SU-DHL-6 (cell line): ENCODE results near the gene TBC1D3E.
"Not testable (repeated sequence)": the region's sequence is repeated elsewhere in the genome, so short reads cannot be mapped to it uniquely, and the experiment has no call there.

Source experiments
- H2AFZ ChIP-seq: fragments of 200-600 bp; sonication (generic); 2 replicates; pipeline ENCODE4 v1.6.1; 2014; ENCODE audit warnings: low read depth, mild to moderate bottlenecking, moderate library complexity, mixed read lengths, antibody characterized with exemption, low read length; ENCODE audit not compliant: severe bottlenecking
- H3F3A ChIP-seq: fragments of 200-600 bp; shearing (Covaris generic); 2 replicates; pipeline ENCODE4 v1.6.0; 2016; ENCODE audit warnings: antibody characterized with exemption, mild to moderate bottlenecking; ENCODE audit not compliant: insufficient read depth
- H3K27ac ChIP-seq: fragments of 200-600 bp; sonication (generic); 2 replicates; pipeline ENCODE4 v1.5.1; 2016; ENCODE audit warnings: low read depth, mild to moderate bottlenecking, low read length, moderate library complexity, mixed read lengths
- H3K27me3 ChIP-seq: fragments of 200-600 bp; sonication (generic), shearing (Covaris generic); 2 replicates; pipeline ENCODE4 v1.6.0; 2014; ENCODE audit warnings: mild to moderate bottlenecking, low read length
- H3K36me3 ChIP-seq: fragments of 200-600 bp; sonication (generic); 2 replicates; pipeline ENCODE4 v1.6.1; 2014; ENCODE audit warnings: mild to moderate bottlenecking, low read length, mixed read lengths
- H3K4me2 ChIP-seq: fragments of 300-600, 200-600 bp; shearing (Covaris generic), sonication (generic); 2 replicates; pipeline ENCODE4 v1.6.0; 2014; ENCODE audit warnings: low read length, low read depth, mild to moderate bottlenecking; ENCODE audit not compliant: poor library complexity, severe bottlenecking
- H3K4me3 ChIP-seq: fragments of 200-600 bp; sonication (generic); 2 replicates; pipeline ENCODE4 v1.5.1; 2014; ENCODE audit warnings: antibody characterized with exemption, low read length, mild to moderate bottlenecking, mixed read lengths; ENCODE audit not compliant: insufficient read depth, poor library complexity, severe bottlenecking
- H3K79me2 ChIP-seq: fragments of 200-600 bp; sonication (generic); 2 replicates; pipeline ENCODE4 v1.6.1; 2014; ENCODE audit warnings: mild to moderate bottlenecking, low read length, moderate library complexity; ENCODE audit not compliant: insufficient read depth
- H3K9ac ChIP-seq: fragments of 200-600 bp; sonication (generic); 2 replicates; pipeline ENCODE4 v1.7.0; 2014; ENCODE audit warnings: mild to moderate bottlenecking, low read length
- H3K9me2 ChIP-seq: fragments of 200-600 bp; sonication (generic); replicated peaks from 2 replicates; pipeline ENCODE4 v1.6.1; 2014; ENCODE audit warnings: low read length; ENCODE audit not compliant: insufficient read depth
- H3K9me3 ChIP-seq: fragments of 200-600 bp; sonication (generic); 2 replicates; pipeline ENCODE4 v1.6.1; 2014; ENCODE audit warnings: low read length, mixed read lengths; ENCODE audit not compliant: insufficient read depth
- H4K20me1 ChIP-seq: fragments of 200-600 bp; sonication (generic); 2 replicates; pipeline ENCODE4 v1.6.1; 2014; ENCODE audit warnings: low read depth, mild to moderate bottlenecking, antibody characterized with exemption, low read length, moderate library complexity, mixed read lengths

The TBC1D3E gene

DNA sequence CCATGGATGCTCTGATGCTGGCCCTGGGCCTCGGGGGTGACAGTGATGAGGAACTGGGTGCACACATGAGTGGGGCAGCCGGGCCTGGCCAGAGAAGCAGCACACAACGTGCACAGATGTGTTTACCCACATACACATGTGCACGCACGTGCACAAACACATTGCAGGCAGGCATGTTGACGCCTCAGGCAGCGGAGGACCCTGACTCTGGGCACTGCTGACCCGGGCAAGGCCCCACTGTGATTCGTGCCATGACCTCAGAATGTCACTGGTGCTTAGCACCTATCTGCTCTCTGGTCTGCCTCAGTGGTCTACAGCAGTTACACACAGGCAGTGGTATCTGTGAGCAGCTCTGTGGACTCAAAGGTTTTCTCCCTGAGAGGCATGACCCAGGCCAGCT, at the start of gene TBC1D3E:
TBC1D3E (plus strand) TSS at position 301 of the 400 bp plus-strand sequence. CDS start 1,545 bp downstream, outside the sequence.
- not testable (repeated sequence) for H4K20me1 ChIP-seq, H3K9me2 ChIP-seq, H3K27ac ChIP-seq, H3K9ac ChIP-seq, H3K27me3 ChIP-seq, H3K36me3 ChIP-seq, H3K4me2 ChIP-seq, H3K4me3 ChIP-seq, H3K79me2 ChIP-seq, H3F3A ChIP-seq, H2AFZ ChIP-seq, H3K9me3 ChIP-seq

DNA sequence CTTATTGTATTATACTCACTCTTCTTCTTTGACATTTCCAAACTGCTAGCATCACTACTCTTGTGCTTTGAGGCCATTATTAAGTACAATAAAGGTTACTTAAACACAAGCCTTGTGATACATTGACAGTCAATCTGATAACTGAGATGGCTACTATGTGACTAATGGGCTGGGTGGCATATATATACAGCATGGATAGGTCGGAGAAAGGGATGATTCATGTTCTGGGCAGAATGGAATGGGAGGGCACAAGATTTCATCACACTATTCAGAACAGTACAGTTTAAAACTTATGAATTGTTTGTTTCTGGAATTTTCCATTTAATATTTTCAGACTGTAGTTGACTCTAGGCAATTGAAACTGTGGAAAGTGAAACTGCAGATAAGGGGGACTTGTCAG, 40.4 kb upstream of the TBC1D3E start:
- not testable (repeated sequence) for H3K79me2 ChIP-seq, H3K9ac ChIP-seq, H3F3A ChIP-seq, H4K20me1 ChIP-seq, H2AFZ ChIP-seq, H3K36me3 ChIP-seq, H3K9me3 ChIP-seq, H3K4me2 ChIP-seq, H3K27me3 ChIP-seq, H3K9me2 ChIP-seq, H3K27ac ChIP-seq, H3K4me3 ChIP-seq

DNA sequence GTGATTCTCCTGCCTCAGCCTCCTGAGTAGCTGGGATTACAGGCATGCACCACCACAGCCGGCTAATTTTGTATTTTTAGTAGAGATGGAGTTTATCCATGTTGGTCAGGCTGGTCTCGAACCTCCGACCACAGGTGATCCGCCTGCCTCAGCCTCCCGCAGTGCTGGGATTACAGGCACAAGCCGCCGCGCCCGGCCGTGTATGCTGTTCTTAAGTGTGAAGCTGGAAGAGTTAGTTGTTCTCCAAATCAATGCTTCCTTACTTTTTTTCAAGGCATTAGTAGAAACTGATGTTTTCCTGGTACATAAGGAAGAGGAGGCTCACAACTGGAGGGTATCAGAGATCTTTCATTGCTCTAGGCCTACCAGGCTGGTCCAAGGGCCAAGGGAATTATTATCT, 39.6 kb upstream of the TBC1D3E start:
- not testable (repeated sequence) for H3F3A ChIP-seq, H3K4me2 ChIP-seq, H2AFZ ChIP-seq, H3K9me3 ChIP-seq, H3K27me3 ChIP-seq, H4K20me1 ChIP-seq, H3K9me2 ChIP-seq, H3K79me2 ChIP-seq, H3K4me3 ChIP-seq, H3K36me3 ChIP-seq, H3K27ac ChIP-seq, H3K9ac ChIP-seq

DNA sequence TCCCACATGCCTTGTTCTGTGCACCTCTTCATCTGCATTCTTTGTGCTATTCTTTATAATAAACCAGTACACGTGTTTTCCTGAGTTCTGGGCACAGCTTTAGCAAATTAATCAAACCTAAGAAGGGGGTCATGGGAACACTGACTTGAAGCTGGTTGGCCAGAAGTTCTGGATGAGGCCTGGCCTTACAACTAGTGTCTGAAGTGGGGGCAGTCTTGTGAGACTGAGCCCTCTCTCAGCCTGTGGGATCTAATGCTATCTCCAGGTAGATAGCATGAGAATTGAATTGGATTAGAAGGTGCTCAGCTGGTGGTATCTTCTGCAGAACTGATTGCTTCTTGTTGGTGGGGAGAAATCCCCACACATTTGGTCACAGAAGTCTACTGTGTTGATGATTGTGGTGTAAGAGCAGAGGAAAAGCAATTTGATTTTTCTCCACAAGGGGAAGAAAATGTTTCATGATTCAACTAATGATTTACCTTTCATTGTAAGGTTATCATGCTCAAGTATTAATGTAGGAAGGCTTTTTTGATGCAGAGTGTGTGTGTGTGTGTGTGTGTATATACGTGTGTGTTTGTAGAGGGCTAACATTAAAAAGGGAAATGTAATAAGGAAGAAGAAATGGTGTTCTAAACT, 33.6 kb upstream of the TBC1D3E start:
- not testable (repeated sequence) for H4K20me1 ChIP-seq, H2AFZ ChIP-seq, H3K9ac ChIP-seq, H3K79me2 ChIP-seq, H3K27ac ChIP-seq, H3K36me3 ChIP-seq, H3K4me2 ChIP-seq, H3K9me3 ChIP-seq, H3K9me2 ChIP-seq, H3K4me3 ChIP-seq, H3K27me3 ChIP-seq, H3F3A ChIP-seq

DNA sequence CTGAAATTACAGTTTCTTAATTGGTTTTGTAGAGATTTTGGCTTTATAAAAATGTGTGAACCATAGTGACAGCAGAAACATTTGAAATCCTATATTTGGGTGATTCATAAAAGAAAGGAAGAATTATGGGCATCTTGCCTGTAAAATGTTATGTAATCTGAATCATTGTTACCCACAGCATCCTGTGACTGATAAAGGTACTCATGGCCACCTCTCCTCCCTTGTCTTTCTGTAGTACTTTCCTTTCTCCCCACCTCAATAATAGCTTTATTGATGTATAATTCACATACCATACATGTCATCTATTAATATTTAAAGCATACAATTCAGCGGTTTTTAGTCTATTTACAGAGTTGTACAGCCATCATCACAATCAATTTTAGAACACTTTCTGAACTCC, 28.5 kb upstream of the TBC1D3E start:
- H3F3A ChIP-seq, H3K4me2 ChIP-seq, H3K27me3 ChIP-seq, H3K9me2 ChIP-seq, H3K9ac ChIP-seq, H3K4me3 ChIP-seq, H3K79me2 ChIP-seq, H4K20me1 ChIP-seq, H2AFZ ChIP-seq, H3K9me3 ChIP-seq, H3K36me3 ChIP-seq, H3K27ac ChIP-seq: not testable (repeated sequence)

DNA sequence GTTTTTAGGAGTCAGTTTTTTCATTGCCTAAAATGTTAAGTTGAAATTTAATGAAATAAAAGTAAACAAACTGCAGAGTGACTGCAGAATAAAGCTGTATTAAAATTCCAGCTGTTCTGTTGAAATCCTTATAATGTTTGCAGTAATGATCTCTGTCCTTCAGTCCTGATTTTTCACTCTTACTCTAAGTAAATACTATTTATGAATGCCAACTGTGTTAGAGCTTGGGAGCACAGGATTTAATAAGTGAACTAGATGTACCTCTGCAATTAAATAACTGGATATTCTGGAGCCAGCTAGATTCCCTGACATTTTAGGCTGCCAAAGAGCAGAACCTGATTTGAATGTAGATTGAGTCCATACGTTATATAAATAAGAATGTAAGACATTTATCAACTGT, 7.9 kb upstream of the TBC1D3E start:
- H3K79me2 ChIP-seq, H3F3A ChIP-seq, H3K9ac ChIP-seq, H3K4me2 ChIP-seq, H4K20me1 ChIP-seq, H3K9me3 ChIP-seq, H3K27me3 ChIP-seq, H3K4me3 ChIP-seq, H3K27ac ChIP-seq, H3K9me2 ChIP-seq, H3K36me3 ChIP-seq, H2AFZ ChIP-seq: not testable (repeated sequence)

DNA sequence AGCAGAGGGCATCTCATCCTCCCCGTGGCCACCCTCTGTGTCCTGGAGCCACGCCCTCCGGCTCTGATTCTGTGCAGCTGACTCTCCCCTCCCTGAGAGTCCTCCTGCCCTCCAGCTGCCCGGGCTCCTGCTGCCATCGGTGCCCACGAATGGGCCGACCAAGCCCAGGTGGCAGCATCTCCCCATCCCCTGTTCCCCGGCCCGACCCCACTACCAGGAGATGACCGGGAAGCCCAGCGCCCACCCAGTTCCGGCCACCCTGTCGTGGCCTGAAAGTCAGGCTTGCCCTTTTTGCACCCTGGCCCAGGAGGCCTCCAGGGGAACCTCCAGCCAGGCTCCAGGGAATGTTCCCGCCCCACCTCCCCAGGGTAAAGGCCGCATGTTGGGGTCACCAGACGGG, 7.1 kb downstream of the TBC1D3E start:
- not testable (repeated sequence) for H3K9me3 ChIP-seq, H3K27ac ChIP-seq, H3F3A ChIP-seq, H3K36me3 ChIP-seq, H3K9me2 ChIP-seq, H3K9ac ChIP-seq, H2AFZ ChIP-seq, H3K4me3 ChIP-seq, H3K79me2 ChIP-seq, H3K4me2 ChIP-seq, H3K27me3 ChIP-seq, H4K20me1 ChIP-seq
